HG02571 (cell line): ENCODE data around the gene FBXW4.
"Not testable (repeated sequence)": the region's sequence is repeated elsewhere in the genome, so short reads cannot be mapped to it uniquely, and the experiment has no call there.

Experiments
- ATAC-seq: cut with Tn5 transposase; IDR thresholded peaks from one replicate; pipeline ENCODE4 v1.9.1; 2021; ENCODE audit warnings: mild to moderate bottlenecking, moderate library complexity; ENCODE audit not compliant: unreplicated experiment

Gene FBXW4

DNA sequence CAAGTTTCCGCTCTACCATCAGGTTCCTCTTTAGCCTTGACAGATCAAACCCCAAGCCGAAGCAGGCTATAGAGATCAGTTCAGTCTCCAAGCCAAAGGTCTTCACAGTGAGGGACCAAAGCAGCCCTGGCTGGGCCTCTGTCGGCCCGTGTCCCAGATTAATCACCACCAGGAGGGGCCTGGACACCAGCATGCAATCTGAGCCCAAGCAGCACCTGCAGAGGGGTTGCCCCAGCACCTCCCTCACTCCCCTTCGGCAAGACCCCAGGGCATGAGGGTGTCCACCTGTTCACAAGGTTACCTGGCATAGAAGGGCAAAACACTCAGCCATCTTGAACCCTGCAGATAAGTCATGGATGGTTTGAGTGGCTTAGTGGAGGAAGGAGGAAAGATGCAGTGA is 36.0 kb downstream of the FBXW4 start:
- no peak for ATAC-seq

DNA sequence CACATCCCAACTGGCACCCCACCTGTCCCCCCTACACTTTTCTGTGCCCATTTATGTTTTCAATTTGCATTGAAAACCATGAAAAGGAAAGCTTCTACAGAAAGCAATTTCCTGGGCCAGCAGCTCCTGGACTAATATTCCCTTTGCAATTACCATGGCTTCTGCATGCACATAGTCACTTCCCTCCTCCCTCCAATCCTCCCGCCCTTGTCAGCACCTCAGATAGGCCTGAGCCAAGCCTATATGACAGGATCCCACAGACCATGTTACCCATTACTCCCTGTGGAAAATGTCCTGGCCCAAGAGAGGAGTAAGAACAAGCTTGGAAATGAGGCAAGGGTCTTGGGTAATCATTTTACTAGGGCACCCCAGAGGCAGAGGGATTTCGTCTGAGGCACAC is 38.1 kb downstream of the FBXW4 start:
- no peak for ATAC-seq

DNA sequence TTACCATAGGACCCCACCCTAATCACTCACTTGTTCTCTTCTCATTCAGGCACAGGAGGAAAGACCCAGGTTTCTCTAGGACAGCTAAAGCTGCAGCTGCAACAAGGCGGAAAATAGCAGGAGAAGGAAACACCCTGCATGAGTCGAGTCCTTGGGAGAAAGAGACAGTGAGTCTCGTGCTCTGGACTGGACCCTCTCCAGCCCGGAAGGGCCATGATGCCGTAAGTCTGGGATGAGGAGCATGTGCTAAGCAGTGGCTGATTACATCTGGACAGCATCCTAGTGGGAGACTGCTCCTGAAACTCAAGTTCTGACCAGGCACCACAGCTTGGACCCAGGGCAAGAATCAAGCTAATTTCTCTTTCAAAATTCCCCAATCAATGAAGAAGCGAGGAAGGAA is 39.4 kb downstream of the FBXW4 start:
- ATAC-seq = no peak

DNA sequence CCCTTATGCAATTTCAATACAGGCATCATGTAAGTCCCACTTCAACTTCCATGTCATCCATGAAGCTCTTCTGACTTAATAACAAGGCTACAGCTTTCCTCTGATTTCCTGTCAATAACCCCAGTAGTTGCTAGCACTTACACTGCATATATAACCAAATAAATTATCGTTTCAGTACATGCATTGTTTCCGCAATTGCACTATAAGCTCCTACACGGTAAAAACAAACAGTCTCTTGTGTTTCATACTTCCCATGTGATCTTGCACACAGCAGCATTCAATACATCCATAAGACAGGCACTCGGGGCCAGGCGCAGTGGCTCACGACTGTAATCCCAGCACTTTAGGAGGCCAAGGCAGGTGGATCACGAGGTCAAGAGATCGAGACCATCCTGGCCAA is 41.4 kb downstream of the FBXW4 start:
- ATAC-seq = no peak

DNA sequence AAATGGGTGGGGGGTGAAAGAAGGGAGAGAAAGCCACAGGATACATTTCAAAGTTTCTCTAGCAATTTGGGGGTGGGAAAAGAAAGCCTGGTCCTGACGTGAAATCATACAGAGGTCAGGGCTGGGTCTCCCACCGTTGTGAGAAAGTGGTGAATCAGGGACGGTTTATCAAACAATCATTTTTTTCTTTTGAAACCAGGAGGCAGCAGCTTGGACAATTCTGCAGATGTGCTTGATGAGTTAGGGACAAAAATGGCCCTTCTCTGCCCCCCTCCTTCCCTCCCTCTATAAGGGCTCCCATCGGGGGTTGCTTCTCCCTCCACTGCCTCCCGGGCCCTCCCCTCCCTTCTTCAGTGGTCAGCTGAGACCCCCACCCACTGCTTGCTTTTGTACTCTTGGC is 43.6 kb downstream of the FBXW4 start:
- ATAC-seq = no peak

DNA sequence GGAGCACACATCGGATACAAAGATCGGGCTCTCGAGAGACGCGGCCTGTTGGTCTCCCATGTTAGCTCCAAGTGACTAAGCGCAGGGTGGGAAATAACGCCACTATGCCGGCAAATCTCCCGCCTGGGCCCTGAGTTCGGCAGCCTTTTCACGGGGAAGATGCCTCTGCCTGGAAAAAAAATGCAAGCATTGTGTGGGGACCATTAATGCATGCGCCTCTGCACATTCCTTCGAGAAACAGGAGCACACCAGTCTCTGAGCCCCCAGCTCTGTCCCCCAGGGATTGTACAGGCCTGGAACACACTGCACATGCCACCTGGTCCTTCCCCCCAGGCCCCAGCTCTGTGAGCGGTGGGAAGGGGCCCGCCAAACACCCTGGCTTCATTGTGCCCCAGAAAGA is 44.1 kb downstream of the FBXW4 start:
- no peak for ATAC-seq

DNA sequence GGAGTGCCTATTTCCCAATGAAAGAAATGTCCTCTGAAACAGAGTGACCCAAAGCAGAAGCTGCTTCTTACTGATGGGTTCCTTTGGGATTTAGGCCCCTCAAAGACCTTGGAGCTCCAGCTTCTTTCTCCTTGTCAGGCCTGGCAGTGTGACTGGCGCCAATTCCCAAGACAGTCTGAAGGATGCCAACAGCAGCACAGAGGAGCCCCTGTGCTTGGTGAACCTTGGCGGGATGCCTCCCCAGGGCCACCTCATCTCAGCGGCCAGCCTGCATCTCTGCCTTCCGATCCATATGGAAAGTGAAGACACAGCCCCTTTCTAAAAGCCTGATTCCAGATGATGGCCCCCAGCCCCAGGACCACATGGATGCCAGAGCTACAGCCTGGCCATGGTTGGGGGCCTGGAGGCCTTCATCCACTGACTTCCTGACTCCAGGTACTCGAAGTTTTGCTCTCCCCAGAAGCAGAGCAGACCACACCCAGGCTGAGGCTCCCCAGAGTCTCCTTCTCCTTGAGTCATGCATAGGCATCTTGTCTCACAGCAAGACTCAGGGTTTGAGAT is 45.4 kb downstream of the FBXW4 start:
- no peak for ATAC-seq

DNA sequence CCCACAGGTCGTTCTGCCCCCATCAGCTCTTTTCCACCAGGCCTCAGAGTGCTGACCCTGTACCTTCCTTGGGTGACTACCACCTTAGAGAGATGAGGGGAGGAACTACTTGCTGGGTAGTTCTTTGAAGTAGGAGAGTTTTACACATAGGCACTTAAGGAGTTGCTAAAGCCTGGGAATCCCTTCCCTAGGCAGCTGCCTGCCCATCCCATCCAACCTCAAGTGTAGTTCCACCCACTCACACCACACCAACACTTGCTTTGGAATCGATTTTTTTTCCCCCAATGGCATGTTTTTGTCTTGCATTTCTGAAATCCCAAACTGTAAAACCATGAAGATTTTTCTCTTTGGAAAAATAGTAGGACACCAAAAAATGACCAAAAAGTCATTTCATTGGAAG is 47.7 kb downstream of the FBXW4 start:
- no peak for ATAC-seq

DNA sequence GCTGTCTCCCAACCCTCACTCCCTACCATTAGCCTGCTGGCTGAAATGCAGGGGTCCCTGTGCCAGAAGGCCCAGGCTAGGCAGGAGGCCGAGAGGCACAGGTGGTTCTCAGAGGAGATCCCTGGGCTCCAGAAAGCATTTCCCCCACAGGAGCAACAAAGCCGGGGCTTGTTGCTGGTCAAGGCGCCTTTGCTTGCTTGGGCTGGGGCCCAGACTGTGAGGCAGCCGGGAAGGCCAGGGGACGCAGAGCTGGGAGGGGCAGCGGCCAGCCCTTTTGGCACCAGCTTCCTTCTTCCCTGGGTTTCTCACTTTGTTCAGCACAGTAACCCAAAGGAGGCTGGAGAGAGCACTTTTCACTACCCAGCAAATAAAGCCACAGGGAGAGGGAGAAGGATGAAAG is 48.6 kb downstream of the FBXW4 start:
- no peak for ATAC-seq

DNA sequence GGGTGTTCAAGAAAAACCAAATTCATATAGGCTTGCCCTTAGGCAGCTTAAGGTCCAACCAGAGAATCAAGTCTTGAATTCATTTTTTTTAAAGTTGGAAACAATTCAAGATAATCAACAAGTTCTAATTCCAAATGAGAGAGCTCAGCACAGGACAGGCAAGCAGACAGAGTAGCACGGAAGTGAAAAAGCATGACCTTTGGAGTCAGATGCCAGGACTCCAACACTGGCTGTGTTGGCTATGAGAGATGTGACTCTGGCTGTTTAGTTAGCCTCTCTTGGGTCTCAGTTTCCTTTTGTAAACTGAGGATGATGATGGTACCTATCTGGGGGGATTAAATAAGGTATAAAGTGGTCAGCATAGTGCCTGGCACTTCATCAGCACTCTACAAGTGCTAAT is 49.3 kb downstream of the FBXW4 start:
- ATAC-seq = no peak

DNA sequence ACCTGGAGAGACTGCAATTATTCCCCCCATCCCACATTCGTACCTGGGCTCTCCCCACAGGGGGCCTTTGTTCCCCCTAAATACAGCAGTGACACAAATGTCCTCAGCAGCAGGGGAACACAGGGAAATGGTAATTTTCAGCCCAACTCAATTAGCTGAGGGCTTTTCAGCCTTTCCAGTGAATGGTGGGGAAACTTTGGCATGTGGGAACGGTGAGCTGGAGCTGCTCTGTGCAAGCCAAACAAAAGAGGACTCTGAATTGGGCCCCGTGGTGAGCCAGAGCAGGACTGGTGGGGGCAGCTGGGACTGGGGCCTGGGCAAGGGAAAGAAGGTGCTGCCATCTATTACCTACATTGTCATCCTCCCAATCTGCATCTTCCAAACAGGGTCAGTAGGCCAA is 51.0 kb downstream of the FBXW4 start:
- no peak for ATAC-seq

DNA sequence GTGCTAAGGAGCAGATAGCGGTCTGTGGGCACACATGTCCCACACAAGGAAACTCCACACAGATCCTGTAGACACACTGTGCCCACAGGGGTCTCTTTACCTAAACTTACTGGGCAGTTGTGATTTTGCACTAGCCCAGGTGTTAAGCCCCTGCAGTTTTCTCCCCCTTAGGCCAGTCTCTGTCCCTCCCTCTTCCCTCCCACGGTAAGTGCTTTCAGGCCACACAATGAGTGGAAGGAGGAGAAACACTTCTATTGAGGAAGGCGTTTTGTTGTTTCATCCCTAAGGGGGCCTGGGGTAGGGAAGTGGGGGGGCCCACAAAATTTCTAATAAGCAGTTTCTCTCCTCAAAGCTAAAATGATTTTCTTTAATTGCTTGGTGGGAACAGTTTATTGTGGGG is 51.4 kb downstream of the FBXW4 start:
- ATAC-seq = no peak

DNA sequence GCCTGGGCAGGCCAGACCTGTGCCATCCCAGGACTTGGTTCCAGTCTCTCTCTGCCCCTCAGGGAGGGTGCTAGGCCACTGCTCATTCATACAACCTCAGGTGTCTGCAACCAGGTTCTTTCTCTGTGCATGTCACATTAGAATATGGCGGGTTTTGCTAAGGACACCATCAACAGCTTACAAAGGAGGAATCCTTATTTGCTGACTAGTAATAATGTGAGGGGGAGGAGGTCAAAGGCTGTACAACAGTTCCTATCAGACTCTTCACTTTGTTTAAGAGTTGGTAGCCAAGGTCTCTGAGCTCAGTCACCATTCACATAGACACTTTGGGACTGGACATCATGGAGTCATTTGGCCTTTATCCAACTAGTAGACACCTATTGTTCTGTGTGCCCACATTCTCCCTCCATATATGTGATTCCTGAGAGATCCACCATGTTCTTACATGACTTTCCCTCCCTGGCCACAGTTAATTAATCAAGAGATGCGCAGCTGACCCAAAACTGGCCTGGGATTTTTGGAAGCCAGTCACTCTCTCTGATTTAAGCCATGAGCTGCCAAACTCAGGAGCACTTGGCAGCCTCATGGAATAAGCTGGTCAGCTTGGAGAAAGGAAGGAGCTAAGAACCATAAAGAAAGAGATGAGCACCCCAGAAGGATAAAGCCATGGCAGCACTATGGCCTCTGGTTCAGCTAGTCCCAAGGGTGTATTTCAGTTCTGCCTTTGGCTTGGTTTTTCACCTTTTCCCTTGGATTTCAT is 55.6 kb downstream of the FBXW4 start:
- no peak for ATAC-seq

DNA sequence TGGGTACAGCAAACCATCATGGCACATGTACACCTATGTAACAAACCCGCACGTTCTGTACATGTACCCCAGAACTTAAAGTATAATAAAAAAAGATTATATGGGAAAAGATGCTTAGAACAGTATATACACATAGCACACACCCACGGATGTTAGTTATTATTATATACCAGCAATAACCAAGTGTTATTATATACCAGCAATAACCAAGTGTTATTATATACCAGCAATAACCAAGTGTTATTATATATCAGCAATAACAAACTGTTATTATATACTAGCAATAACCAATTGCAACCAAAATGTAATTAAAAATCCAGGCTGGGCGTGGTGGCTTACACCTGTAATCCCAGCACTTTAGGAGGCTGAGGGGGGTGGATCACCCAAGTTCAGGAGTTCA is 61.5 kb downstream of the FBXW4 start:
- ATAC-seq = not testable (repeated sequence)

DNA sequence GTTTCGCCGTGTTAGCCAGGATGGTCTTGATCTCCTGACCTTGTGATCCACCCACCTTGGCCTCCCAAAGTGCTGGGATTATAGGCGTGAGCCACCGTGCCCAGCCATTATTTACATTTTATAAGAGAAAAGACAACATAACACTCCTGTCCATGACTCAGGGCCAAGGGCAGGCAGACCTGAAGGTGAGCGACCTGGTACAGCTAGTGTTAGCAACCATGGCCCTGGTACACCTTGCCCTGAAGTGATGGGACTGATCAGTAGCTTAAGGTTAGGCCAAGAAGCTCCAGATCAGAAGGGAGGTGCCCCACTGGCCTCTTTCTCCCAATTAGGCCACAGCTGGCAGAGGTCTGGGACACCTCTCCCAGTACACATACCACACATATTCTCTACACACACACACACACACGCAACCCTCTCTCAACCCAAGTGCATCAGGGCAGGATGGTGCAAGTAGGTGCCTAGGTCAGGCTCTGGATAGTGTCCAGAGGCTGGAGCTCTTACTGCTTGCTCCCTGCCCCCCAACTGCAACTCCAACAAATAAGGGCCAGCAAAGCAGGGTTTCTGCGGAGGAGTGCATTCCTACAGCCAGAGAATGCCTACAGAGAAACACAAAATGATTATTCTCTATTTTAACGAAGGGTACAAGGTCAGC is 63.0 kb downstream of the FBXW4 start:
- no peak for ATAC-seq

DNA sequence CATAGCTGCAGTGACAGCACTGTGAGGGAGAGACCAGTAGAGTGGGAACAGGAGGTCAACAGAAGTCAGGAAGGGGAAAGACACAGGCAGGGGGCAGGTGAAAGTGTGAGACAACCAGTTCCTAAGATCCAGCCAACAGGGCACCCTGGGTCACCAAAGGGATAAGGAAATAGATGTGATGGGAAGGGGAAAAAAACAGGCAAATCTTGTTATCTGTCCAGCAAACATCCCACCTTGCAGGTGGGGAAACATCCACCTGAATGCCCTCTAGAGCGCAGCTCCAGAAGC is 64.4 kb downstream of the FBXW4 start:
- no peak for ATAC-seq

DNA sequence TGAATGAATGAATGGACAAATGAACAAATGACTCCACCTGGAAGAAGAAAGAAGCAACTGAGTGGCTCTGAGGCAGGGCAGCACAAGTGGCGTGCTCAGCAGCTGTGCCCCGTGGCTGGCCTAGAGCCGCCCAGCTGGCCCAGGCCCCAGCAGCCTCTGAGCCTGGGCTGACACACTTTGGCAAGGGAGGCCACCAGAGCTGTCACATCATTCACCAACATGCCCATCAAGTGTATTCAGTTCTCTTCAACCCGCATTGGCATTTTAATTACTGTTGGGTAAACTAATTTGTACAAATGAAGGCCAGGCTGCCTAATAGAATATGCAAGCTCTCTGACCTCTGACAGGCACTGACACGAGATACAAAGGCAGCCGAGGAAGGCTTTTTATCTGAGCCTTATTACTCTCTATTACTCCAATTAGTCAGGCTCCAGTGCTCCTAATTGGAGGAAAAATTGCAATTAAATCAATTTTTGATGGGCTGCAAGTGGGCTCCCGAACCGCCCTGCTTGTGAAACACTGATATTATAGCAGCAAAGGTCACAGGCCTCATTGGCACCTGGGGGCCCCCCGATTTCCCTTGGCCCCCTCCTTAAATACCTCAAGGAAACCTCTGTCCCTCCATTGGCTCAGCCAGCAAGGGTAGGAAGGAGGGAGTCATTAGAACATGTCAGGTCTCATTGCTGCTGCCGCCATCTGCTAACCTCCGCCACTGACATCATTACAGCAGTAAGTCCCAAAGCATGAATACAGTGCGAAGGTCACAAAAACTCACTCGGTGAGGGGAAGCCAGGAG is 64.9 kb downstream of the FBXW4 start:
- no peak for ATAC-seq

DNA sequence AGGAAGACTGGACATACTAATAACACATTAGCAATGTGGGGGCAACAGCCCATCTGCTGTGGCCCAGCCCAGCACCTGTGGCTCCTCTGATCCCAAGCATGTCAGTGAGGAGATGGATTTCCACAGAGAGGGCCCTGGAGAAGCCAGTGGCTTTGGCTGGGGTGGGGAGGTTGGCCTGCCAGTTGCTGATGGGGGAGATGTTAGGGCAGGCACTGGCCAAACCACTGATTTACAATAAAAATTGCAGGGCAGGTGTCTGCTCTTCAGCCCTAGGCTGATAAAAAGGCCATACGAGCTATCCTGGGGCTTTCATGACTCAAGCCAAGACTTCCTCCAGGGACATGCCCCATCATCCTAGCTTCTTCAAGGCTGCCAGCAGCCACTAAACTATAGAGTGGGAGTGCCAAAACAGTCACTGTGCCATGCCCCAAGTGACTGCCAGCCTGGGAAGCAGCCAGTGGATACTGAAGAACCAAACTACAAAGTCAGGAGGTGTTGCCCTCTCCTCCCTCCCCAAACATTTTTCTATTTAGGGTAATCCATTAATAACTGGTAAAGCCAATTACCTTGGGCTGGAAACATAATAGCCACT is 69.1 kb downstream of the FBXW4 start:
- ATAC-seq = no peak

DNA sequence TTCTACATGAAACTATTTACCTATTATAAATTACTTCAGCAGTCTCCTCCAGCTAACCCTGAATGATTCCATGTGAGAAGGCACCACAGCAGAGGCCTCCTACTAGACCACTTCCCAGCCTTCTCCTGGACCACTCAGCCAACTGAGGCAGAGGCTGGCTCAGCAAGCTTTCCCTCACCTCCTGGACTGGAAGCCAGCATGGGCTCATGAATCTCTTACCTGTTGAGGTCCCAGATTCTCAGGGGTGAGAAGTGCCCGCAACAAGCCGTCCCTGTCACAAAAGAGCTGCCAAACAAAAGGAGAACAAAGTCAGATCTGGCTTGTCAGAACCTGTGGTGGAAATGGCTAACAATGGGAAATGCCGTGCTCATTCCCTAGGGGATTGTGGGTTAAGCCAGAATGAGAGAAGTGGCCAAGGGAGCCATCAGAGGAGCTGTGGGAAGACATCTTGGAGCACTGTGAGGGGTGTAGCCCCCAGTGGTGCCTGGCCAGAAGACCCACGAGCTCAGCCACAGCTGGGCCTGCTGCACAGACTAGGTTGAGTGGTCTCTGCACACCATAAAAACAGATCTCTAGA is 70.4 kb downstream of the FBXW4 start:
- no peak for ATAC-seq

DNA sequence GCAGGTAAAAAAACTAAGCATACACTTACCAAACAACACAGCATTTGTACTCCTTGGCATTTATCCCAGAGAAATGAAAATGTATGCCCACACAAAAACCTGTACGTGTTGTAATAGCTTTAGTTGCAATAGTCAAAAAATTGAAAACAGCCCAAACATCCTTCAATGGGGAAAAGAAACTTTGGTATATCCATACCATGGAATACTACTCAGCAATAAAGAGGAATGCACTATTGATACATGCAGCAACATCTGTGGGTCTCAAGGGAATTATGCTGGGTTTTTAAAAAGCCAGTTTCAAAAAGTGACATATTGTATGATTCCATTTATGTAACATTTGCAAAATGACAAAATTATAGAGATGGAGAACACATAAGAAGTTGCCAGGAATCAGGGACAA is 71.4 kb downstream of the FBXW4 start:
- no peak for ATAC-seq

DNA sequence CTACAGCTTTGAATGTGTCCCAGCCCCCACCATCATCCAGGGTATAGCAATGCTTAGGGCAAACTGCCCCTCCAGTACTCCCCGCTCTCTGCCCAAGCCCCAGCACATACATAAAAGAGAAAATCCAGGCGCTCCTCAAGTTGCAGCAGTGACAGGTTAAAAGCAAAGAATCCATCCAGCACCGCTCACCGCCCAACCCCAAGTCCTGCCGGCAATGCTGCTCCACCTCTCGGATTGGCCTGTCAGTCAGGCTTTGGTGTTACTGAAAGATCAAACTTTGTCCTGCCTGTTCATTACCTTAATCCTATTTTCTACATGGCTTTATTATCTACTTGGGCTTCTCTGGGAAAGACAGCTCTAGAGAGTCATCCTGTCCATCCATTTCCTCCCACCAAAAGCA is 75.0 kb downstream of the FBXW4 start:
- ATAC-seq = no peak
